Fibroblast of skin of abdomen (primary cell): Measurements from ENCODE around the gene FEM1B.

Experiments used
- DNase-seq: peaks from one replicate; pipeline ENCODE4 v3.0.0-alpha.2; 2013

Gene FEM1B

DNA sequence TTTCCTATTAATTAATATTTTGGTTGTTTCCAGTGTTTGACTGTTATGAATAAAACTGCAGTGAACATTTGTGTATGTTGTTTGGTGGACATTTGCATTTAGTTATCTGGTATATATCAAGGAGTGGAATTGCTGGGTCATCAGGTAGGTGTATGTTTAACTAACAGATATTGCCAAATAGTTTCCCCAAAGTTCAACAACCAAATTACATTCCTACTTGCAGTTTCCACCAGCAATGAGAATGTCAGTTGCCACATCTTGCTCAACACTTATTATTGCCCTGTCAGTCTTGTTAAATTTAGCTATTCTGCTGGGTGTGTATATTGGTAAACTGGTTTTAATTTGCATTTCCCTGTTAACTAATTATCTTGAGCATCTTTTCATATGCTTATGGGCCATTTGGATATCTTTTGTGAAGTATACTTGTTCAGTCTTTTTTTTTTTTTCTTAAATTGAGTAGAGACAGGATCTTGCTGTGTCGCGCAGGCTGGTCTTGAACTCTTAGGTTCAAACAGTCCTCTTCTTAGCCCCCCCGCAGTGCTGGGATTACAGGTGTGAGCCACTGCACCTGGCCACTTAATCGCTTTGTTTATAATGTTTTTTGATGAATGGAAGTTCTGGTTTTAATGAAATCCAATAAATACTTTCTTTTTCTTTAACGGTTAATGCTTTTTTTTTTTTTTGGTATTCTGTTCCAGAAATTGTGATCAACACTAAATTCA, 7.9 kb downstream of the FEM1B start:
- DNase-seq, result no peak

DNA sequence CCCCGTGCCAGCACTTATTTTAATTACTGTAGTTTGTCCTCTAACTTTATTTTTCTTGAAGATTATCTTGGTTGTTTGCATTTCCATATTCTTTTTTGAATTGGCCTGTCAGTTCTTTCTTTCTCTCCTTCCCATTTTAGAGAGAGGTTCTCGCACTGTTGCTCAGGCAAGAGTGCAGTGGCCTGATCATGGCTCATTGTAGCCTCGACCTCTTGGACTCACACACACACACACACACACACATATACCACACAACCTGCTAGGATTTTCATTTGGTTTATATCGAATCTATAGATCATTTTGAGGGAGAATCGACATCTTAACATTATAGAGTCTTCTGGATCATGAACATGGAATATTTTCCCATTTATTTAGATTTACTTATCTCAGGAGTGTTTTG, 8.7 kb downstream of the FEM1B start:
- no peak for DNase-seq

DNA sequence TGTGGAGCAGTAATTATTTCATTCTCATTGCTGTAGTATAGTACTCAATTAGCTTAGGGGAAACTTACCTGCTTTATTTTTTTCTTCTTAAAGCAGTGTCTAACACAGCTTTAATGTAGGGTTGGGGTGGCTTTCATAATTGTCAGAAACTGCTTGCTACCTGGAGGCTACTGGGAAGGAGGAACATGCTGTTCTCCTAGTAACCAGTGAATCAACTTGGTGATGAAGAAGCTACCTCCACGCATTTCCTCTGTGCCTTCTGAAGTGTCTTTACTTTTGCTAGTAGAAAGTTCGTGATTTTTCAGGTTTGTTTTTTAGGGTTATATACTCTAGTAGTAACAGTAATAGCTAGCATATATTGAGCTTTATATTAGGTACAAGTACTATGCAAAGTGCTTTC, 11.5 kb downstream of the FEM1B start:
- DNase-seq, result no peak

DNA sequence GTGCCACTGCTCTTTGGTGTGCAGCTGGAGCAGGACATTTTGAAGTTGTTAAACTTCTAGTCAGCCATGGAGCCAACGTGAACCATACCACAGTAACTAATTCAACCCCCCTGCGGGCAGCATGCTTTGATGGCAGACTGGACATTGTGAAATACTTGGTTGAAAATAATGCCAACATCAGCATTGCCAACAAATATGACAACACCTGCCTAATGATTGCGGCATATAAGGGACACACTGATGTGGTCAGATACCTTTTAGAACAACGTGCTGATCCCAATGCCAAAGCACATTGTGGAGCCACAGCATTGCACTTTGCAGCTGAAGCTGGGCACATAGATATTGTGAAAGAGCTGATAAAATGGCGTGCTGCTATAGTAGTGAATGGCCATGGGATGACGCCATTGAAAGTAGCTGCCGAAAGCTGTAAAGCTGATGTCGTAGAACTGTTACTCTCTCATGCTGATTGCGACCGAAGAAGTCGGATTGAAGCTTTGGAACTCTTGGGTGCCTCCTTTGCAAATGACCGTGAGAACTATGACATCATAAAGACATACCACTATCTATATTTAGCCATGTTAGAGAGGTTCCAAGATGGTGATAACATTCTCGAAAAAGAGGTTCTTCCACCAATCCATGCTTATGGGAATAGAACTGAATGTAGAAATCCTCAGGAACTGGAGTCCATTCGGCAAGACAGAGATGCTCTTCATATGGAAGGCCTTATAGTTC, 12.2 kb downstream of the FEM1B start:
- DNase-seq, result no peak

DNA sequence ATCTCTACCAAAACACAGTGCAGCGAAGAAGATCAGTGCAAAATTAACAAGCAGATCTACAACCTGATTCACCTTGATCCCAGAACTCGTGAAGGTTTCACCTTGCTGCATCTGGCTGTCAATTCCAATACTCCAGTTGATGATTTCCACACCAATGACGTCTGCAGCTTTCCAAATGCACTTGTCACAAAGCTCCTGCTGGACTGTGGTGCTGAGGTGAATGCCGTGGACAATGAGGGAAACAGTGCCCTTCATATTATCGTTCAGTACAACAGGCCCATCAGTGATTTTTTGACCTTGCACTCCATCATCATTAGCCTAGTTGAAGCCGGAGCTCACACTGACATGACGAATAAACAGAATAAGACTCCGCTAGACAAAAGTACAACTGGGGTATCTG, 13.2 kb downstream of the FEM1B start:
- no peak for DNase-seq

DNA sequence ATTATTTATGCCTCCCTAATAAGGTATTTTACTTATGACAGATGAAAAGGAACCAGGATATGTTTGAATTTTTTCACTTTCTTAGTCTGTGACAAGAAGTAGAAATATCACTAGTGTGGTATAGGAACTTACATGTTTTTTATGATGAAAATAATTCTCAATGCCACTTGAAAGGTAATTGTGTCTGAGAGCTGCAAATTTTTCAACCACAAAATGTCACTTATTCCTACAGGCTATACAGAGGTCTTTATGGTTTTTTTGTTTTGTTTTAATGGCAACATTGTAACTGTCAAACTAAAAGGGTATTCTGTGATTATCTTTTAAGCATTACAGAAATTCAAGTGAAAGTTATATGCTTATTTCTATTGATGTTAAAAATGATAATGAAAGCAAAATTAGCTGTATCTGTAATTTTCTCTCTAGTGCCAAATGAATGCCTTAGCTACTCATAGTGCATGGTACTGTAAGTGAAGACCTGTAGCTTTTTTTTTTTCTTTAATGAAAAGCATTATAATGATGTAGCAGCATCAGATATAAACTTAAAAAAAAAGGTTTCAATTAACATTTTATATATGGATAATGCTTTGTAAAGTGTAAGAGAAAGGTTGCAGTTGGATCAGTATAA, 14.7 kb downstream of the FEM1B start:
- DNase-seq, result no peak

DNA sequence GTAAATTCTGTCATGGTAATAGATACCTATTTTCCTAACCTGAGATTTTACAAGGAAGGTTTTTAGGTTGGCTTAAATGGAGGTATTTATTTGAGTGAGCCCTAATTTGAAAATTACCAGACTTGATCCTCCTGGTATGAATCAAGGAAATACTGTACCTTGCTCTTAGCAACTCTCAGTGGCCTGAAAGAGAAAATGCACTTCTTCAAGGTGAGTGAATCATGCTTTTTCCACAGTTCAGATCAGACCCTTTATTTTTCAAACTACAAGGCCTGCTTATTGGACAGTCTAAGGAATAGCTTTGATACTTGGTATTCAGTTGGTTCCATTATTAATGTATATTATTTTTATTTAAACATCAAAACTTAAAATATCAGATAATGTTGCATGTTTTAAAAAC, 15.4 kb downstream of the FEM1B start:
- no peak for DNase-seq

DNA sequence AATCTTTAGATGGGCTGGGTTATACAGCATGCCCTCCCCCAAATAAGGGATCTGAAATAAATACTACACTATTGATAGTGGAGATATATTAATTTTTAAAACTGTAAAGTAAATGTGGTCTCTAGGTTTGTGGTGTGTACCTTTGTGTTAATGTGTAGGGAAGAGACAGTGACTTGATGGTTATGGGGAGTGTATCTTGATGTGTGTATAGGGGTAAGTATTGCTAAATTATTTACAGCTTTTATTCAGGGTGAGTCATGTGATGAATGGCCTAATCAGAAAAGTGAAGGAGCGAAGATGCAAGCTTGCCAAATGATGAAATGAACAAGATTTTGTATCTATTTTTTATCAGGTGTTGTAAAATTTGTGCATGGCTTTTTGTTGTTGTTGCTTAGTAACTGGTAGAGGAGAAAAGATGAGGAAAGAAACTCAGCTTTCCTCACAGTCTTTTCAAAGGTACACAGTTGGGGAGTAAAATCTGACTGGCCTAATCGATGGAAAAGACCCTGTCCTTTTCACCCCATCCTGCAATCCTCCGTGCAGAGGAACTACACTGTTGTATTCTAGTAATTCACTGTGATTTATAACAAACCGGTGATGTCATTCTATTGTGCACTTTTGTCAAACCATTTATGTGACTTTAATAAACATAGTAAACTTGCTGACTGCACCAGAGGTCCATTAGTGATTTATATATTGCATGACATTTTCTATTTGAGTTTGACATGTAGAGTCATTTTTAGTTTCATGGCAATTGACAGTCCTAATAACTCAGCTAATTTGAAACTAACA, 17.7 kb downstream of the FEM1B start:
- no peak for DNase-seq

DNA sequence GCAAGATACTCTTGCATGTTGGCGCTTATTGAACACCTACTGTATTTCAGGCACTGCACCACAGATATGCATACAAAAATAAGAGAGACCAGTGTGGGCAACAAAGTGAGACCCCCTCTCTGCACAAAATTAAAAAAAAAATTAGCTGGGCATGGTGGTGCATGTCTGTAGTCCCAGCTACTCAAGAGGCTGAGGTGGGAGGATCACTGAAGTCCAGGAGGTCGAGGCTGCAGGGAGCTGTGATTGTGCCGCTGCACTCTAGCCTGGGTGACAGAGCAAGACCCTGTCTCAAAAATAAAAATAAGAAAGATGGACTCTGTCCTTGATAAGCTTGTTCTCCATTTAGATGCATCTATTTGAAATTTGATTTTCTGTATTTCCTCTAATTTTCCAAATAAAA, 20.8 kb downstream of the FEM1B start:
- DNase-seq, result no peak

DNA sequence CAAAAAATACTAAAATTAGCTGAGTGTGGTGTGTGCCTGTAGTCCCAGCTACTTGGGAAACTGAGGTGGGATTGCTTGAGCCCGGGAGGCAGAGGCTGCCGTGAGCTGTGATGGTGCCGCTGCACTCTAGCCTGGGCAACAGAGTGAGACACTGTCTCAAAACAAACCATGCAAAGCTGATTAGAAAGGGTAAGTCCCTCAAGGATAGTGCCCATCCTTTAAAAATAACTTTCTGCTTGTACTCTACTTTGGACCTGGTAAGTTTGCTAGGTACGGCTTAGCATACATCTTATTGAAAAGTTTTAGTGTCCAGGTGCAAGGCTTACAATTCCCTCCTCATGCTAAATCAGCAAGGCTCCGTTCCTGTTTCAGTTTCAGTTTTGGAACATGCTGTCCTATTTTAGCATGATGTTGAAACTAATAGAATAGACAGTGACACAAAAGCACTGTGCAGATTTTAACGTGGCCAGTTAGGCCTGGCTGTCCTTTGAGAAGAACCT, 21.4 kb downstream of the FEM1B start:
- DNase-seq, result no peak

DNA sequence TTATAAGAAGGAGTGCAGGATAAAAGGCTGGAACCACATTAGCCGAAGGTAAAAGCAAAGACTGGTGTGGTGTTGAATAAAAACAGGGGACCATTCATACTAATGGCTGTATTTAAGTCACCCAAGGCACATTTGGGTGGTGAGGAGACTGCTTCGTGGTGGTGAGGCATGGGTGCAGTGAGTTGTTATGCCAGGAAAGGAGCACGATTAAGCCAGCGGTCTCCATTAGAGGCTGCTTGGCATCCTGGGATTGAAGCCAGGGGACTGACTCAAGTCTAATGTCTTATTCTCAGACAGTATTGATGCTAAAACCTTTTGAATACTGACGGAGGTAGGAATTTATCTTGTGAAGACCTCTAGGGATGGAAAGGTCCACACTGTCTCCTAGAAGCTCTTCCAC, 21.9 kb downstream of the FEM1B start:
- no peak for DNase-seq

DNA sequence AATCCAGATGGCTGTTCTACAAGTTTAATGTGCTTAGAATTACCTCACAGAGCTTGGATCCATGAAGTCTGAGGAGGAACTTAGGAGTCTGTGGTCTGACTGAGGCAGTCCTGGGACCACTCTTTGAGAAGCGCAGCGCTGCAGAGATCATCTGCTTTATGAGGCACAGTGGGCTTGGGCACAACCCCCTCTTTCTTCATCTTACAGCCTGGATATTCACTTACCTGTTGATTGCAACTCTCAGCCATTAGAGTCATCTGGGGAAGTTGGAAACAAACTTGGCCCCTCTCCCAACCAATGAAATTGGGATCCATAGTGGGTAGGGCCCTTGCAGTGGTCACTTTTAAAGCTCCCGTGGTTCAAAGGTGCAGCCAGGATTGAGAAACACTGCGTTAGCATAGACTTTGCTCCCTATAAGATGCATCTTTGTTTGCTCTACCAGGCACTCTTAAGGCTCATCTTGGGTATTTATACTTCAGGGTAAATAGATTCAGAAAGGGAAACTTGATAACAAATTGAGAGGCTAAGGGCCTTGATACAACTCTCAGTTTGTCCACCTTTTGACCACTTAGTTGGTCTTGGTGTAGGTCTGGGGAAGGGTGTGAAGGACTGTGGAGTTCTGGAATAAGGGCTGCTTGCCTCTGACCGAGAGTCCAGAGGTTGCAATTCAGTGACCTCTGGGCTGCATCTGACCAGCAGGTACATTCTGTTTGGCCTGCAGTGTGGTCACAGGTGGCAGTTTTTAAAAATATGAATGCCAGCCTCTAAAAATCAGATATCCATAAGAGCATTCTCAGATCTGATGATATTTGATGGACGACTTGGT, 22.8 kb downstream of the FEM1B start:
- no peak for DNase-seq

DNA sequence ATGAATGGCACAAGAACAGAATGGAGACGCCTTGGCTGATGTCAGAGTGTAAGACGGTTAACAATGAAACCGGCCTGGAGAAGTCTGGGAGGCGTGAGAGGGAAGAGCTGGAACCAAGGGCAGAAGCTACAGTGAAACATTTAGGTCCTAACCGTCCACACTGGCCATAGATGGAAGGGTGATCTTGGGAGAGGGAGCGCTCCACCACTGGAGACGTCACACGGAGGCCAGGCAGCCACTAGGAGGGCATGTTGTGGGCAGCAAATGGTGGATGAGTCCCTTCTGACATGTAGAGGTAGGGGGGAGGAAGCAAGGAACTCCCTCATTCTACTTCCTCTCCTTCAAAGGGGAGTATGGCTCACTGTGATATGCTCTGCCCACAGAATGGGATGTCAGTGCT, 23.8 kb downstream of the FEM1B start:
- no peak for DNase-seq

DNA sequence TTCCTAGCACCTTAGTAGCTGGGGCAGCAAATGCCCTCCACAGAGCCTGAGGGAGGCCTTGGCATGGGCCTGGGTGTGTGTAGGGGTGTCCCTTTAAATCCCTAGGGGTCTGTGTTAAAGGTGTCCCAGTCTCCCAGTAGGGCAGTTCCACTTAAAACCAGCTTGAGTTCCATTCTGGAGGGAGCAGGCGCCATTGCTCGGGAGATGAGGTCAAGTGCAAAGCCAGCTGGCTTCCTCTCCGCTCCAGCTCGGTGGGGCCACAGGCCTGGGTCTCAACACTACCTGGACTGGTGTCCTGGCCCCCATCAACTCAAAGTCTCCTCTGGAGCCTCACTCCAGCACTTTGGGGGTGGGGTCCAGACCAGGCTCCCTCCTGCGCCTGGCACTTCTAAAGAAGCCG, 25.2 kb downstream of the FEM1B start:
- no peak for DNase-seq

DNA sequence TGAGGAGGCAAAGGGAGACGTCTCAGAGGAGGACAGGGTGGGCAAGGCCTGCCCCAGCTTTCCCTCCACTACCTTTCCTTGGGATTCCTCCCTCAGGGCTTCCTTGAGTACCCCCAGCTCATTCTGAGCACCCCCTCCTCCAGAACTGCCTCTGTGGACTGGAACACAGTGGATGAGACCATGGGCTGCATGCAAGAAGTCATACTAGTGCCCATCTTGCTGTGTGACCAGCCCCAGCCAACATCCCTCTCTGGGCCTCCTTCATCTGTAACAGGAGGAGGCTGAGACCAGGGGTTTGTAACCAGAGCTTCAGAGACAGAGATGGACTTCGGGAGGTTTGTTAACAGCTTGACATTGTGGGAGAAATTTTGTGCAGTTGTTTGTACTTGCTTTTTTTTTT, 25.6 kb downstream of the FEM1B start:
- DNase-seq, result no peak

DNA sequence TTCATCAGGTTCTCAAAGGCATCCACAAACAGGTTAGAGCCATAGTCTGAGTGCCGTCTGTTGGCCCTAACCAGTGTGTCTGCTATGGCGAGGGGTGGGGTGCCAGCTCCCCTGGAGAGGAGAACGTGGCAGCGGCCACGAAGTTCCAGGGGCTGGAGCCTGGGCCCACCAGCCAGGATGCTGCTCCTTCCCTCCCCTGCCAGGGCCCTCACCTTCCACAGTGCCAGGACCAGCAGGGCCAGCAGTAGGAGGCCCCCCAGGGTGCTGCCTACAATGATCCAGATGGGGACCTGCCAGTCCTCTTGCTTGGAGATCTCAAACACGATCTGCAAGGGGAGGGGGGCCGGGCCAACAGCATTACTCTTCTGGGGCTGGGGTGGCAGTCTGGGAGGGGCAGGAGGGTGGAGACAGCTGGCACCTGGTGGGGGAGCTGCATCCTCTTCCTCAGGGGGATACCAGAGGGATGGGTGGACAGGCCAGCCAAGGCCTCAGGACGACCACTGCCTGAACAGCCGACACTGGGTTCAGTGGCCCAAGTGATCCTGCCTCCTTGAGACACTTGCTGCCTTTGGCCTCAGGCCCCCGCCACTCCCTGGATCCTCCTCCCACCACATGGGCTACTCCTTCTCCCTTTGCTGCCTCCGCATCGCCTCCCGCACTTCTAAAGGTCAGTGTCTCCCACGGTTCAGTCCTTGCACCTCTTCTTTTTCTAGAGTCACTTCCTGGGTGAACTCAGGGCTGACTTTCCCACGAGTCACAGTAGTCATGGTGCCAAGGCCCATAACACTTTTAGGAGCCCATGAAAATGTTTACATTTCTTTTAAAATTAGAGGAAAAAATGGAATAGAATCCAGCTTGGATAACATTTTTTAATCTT, 26.3 kb downstream of the FEM1B start:
- no peak for DNase-seq

DNA sequence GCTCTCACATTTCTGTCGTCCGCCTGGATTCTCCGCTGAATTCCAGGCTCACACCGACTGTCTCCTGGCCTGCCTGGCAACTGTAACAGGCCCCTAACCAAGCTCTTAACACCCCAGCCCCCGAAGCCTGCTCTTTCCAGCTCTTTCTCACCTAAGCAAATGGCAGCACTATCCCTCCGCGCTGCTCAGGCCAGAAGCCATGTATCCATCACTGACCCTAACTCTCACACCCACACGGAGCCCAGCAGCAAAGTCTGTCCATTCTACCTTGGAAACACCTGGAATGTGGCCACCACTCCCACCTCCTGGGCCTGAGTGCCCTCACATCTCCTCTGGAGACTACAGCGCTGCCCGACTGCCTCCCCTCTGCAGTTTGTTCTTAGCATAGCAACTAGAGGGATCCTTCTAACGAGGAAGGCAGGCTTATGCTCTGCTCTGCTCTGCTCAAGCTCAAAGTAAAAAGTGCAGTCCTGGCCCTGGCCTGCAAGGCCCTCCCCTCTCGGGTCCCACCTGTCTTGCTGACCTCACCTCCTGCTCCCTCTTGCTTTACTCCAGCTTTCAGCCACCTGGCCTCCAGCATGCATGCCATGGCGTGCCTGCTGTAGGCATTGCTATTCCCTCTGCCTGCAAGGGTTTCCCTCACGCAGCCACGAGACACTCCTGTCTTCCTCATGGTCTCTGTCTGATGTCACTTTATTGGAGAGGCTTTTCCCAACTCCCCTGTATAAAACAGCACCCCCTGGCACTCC, 27.2 kb downstream of the FEM1B start:
- DNase-seq, result no peak

DNA sequence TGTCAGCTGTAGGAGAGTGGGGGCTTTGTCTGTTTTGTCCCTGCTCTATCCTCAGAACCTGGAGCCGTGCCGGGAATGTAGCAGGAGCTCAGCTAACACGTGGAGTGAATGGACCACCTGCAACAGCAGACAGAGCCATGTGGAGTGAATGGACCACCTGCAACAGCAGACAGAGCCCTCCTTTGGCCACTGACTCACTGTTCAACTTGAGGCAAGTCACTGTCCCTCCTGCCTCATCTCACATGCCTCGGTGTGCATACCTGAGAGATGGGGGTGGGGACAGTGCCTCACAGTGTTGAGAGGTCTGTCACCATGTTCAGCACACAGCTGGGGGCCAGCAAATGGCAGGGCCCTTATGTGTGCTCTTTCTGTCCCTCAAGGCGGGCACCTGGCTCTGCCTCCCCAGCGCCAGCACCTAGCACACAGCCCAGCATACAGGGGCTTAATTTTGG, 27.9 kb downstream of the FEM1B start:
- no peak for DNase-seq

DNA sequence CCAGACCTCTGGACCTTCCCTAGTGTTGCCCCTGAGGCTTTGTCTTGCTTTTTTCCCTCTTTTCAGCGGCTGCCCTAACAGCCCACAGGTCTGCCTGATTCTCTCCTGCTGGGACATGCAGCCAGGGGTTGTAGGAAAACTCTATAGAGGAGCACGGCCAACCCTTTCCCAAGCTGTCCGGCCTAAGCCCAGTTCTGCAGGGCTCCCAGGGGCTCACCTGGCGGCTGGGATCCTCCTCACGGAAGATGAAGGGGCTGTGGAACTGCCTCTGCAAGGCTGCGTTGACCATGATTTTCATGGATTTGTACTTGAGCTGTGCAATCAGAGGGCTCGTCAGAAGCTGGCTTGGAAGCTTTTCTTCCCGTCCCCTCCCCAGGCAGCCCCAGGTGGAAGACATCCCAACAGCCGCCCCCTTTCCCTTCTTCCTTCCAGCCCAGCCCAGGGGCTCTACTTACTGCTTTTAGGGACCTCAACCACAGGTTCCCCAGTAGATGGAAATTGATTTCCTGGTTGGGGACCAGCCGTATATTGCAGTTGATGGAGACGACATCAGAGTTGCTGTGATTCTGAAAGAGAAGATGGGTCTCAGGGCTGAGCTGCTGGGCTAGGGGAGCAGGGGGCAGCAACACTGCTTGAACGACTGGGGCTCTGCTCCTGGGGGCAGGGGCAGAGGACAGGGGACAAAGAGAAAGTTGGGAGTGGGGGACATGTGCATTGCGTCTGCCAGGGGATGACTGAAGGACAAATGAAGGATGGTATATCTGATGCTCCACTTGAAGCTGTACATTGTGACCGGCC, 29.8 kb downstream of the FEM1B start:
- DNase-seq, result no peak
